Measurements from ENCODE around the gene CHCHD6.

The CHCHD6 gene

GRCh38 chr3:126988451-126989021, 284.5 kb downstream of the CHCHD6 start:
- no peak overlapping the region for H3K4me3 ChIP-seq (ENCODE audit: low read depth, low read length)
- no peak for TF ChIP-seq CTCF (IDR thresholded peaks at IDR 0.05; ENCODE audit: borderline replicate concordance, insufficient read depth, low read depth, low read length)

GRCh38 chr3:126989316-126990023, 285.4 kb downstream of the CHCHD6 start:
- no peak overlapping the region for H3K4me3 ChIP-seq (ENCODE audit: low read depth, low read length)

GRCh38 chr3:126990024-126990700, 286.1 kb downstream of the CHCHD6 start:
- no peak overlapping the region for H3K4me3 ChIP-seq (ENCODE audit: low read depth, low read length)
- TF ChIP-seq CTCF (IDR thresholded peaks at IDR 0.05; ENCODE audit: borderline replicate concordance, insufficient read depth, low read depth, low read length), result no peak

More at GRCh38 chr3:126989316-126990023, 285.4 kb downstream of the CHCHD6 start:
- no peak for TF ChIP-seq CTCF (IDR thresholded peaks at IDR 0.05; ENCODE audit: borderline replicate concordance, insufficient read depth, low read depth, low read length)

GRCh38 chr3:126990890-126991289, 286.9 kb downstream of the CHCHD6 start:
- no peak overlapping the region for H3K4me3 ChIP-seq (ENCODE audit: low read depth, low read length)
- TF ChIP-seq CTCF (IDR thresholded peaks at IDR 0.05; ENCODE audit: borderline replicate concordance, insufficient read depth, low read depth, low read length), result no peak

GRCh38 chr3:126991366-126992200, 287.5 kb downstream of the CHCHD6 start:
- no peak overlapping the region for H3K4me3 ChIP-seq (ENCODE audit: low read depth, low read length)
- TF ChIP-seq CTCF (IDR thresholded peaks at IDR 0.05; ENCODE audit: borderline replicate concordance, insufficient read depth, low read depth, low read length), result no peak

GRCh38 chr3:126992216-126992615, 288.2 kb downstream of the CHCHD6 start:
- H3K4me3 ChIP-seq (ENCODE audit: low read depth, low read length), result no peak overlapping the region
- no peak for TF ChIP-seq CTCF (IDR thresholded peaks at IDR 0.05; ENCODE audit: borderline replicate concordance, insufficient read depth, low read depth, low read length)
